H9 (cell line): ENCODE measurements around the gene SFMBT2. TPM values are rescaled to one million over a fixed set of nuclear protein-coding genes. Genes with fewer than 3 reads are reported as not detected.

ENCODE experiments used
- DNase-seq: peaks from one replicate; pipeline ENCODE4 v3.0.0-alpha.2; 2017
- H2AFZ ChIP-seq: one replicate; pipeline ENCODE4 v1.6.1; 2013; ENCODE audit warnings: mild to moderate bottlenecking, low read length, control low read depth, moderate library complexity
- H2AK5ac ChIP-seq: 2 replicates; pipeline ENCODE4 v1.6.1; 2013; ENCODE audit warnings: low read length, control low read depth, mixed read lengths; ENCODE audit not compliant: insufficient read length
- H2BK120ac ChIP-seq: one replicate; pipeline ENCODE4 v1.6.1; 2013; ENCODE audit warnings: low read depth, mild to moderate bottlenecking, low read length, control low read depth, inconsistent platforms; ENCODE audit not compliant: poor library complexity, severe bottlenecking
- H2BK12ac ChIP-seq: 2 replicates; pipeline ENCODE4 v1.6.1; 2013; ENCODE audit warnings: low read length, control low read depth, mixed read lengths, low read depth; ENCODE audit not compliant: insufficient read length
- H2BK15ac ChIP-seq: 2 replicates; pipeline ENCODE4 v1.6.1; 2013; ENCODE audit warnings: low read depth, low read length, control low read depth
- H2BK20ac ChIP-seq: one replicate; pipeline ENCODE4 v1.6.1; 2013; ENCODE audit warnings: low read depth, mild to moderate bottlenecking, low read length, control low read depth, inconsistent platforms; ENCODE audit not compliant: poor library complexity, severe bottlenecking
- H2BK5ac ChIP-seq: 2 replicates; pipeline ENCODE4 v1.6.1; 2013; ENCODE audit warnings: low read length, control low read depth, mixed read lengths; ENCODE audit not compliant: insufficient read length
- H3K14ac ChIP-seq: 2 replicates; pipeline ENCODE4 v1.6.1; 2013; ENCODE audit warnings: low read length, control low read depth; ENCODE audit not compliant: insufficient read depth
- H3K18ac ChIP-seq: 2 replicates; pipeline ENCODE4 v1.6.1; 2013; ENCODE audit warnings: low read depth, mild to moderate bottlenecking, mixed read lengths, low read length, control low read depth; ENCODE audit not compliant: insufficient read length
- H3K23ac ChIP-seq: 2 replicates; pipeline ENCODE4 v1.6.1; 2013; ENCODE audit warnings: low read length, control low read depth, mixed read lengths, low read depth; ENCODE audit not compliant: insufficient read length
- H3K23me2 ChIP-seq: 2 replicates; pipeline ENCODE4 v1.6.1; 2013; ENCODE audit warnings: low read depth, mild to moderate bottlenecking, mixed read lengths, low read length, control low read depth; ENCODE audit not compliant: insufficient read length, poor library complexity, severe bottlenecking
- H3K27ac ChIP-seq: 2 replicates; pipeline ENCODE4 v1.5.1; 2013; ENCODE audit warnings: low read length, control low read depth, mixed read lengths, low read depth; ENCODE audit not compliant: insufficient read length
- H3K27me3 ChIP-seq: 2 replicates; pipeline ENCODE4 v1.6.1; 2013; ENCODE audit warnings: low read length, control low read depth, inconsistent platforms; ENCODE audit not compliant: insufficient read depth
- H3K4ac ChIP-seq: 2 replicates; pipeline ENCODE4 v1.6.1; 2013; ENCODE audit warnings: low read depth, mild to moderate bottlenecking, control low read depth, inconsistent platforms, low read length, moderate library complexity
- H3K4me1 ChIP-seq: 2 replicates; pipeline ENCODE4 v1.6.1; 2013; ENCODE audit warnings: low read length, control low read depth, inconsistent platforms; ENCODE audit not compliant: insufficient read depth
- H3K4me2 ChIP-seq: 2 replicates; pipeline ENCODE4 v1.6.1; 2013; ENCODE audit warnings: low read length, control low read depth, mixed read lengths; ENCODE audit not compliant: insufficient read length, insufficient read depth
- H3K56ac ChIP-seq: 2 replicates; pipeline ENCODE4 v1.6.1; 2013; ENCODE audit warnings: low read depth, mild to moderate bottlenecking, mixed read lengths, low read length, control low read depth; ENCODE audit not compliant: insufficient read length
- H3K79me1 ChIP-seq: 2 replicates; pipeline ENCODE4 v1.6.1; 2013; ENCODE audit warnings: low read depth, mild to moderate bottlenecking, moderate library complexity, low read length, control low read depth, inconsistent platforms; ENCODE audit not compliant: insufficient read depth, poor library complexity, severe bottlenecking
- H3K79me2 ChIP-seq: 2 replicates; pipeline ENCODE4 v1.6.1; 2013; ENCODE audit warnings: low read length, control low read depth, inconsistent platforms; ENCODE audit not compliant: insufficient read depth
- H3K9ac ChIP-seq: 2 replicates; pipeline ENCODE4 v1.6.1; 2013; ENCODE audit warnings: low read length, control low read depth, mixed read lengths; ENCODE audit not compliant: insufficient read length; ENCODE audit errors: extremely low read depth
- H3K9me3 ChIP-seq: one replicate; pipeline ENCODE4 v1.6.1; 2013; ENCODE audit warnings: low read depth, low read length, inconsistent platforms; ENCODE audit not compliant: control insufficient read depth
- H3T11ph ChIP-seq: one replicate; pipeline ENCODE4 v1.6.1; 2013; ENCODE audit warnings: mild to moderate bottlenecking, low read length, control low read depth, inconsistent platforms
- H4K20me1 ChIP-seq: one replicate; pipeline ENCODE4 v1.6.1; 2013; ENCODE audit not compliant: control insufficient read depth, insufficient read length, insufficient read depth
- H4K5ac ChIP-seq: 2 replicates; pipeline ENCODE4 v1.6.1; 2013; ENCODE audit warnings: low read depth, mild to moderate bottlenecking, mixed read lengths, low read length, control low read depth; ENCODE audit not compliant: insufficient read length
- H4K8ac ChIP-seq: replicated peaks from 2 replicates; pipeline ENCODE4 v1.6.1; 2013; ENCODE audit warnings: low read length, control low read depth, mixed read lengths, low read depth; ENCODE audit not compliant: insufficient read length
- H4K91ac ChIP-seq: 2 replicates; pipeline ENCODE4 v1.6.1; 2013; ENCODE audit warnings: low read depth, mild to moderate bottlenecking, moderate library complexity, mixed read lengths, low read length, control low read depth; ENCODE audit not compliant: insufficient read length
- H3K27ac Mint-ChIP-seq, 3 experiments: 2 replicates in 2 of 3; 3 replicates in 1 of 3; pipeline ENCODE4 v1.8.0; 2020 to 2021; ENCODE audit warnings: mixed read lengths in 3 of 3, mild to moderate bottlenecking in 1 of 3, moderate library complexity in 1 of 3
- H3K27me3 Mint-ChIP-seq: 2 replicates; pipeline ENCODE4 v1.8.0; 2021; ENCODE audit warnings: low read depth, mild to moderate bottlenecking, moderate library complexity, mixed read lengths
- H3K36me3 Mint-ChIP-seq, 3 experiments: 2 replicates in 2 of 3; 3 replicates in 1 of 3; pipeline ENCODE4 v1.8.0; 2020 to 2021; ENCODE audit warnings: low read depth in 3 of 3, mixed read lengths in 3 of 3; ENCODE audit not compliant: insufficient read depth in 1 of 3
- H3K4me1 Mint-ChIP-seq, 2 experiments: 2 replicates each; pipeline ENCODE4 v1.8.0; 2020; ENCODE audit warnings: mixed read lengths in 2 of 2
- H3K4me3 Mint-ChIP-seq, 2 experiments: 2 replicates in 1 of 2; 3 replicates in 1 of 2; pipeline ENCODE4 v1.8.0; 2020 to 2021; ENCODE audit warnings: mild to moderate bottlenecking in 2 of 2, mixed read lengths in 2 of 2, moderate library complexity in 1 of 2
- H3K9me3 Mint-ChIP-seq, 2 experiments: 2 replicates in 1 of 2; 3 replicates in 1 of 2; pipeline ENCODE4 v1.8.0; 2020; ENCODE audit warnings: mild to moderate bottlenecking in 2 of 2, mixed read lengths in 2 of 2, moderate library complexity in 1 of 2
- CTCF ChIP-seq: fragments of 200-600 bp; sonication (generic); conservative IDR thresholded peaks from 3 replicates; pipeline ENCODE4 v1.8.0; 2021; ENCODE audit warnings: antibody characterized with exemption, mild to moderate bottlenecking
- WGBS: extraction: QIAGEN DNeasy Blood & Tissue Kit; methylation state at CpG from one replicate; pipeline ENCODE4 v1.1.7; 2013; ENCODE audit warnings: missing lambda C conversion rate, low lambda C conversion rate, mixed read lengths; ENCODE audit not compliant: insufficient read length; ENCODE audit errors: extremely low coverage; 5-methylcytosine and 5-hydroxymethylcytosine counted together
- total RNA-seq: library from RNA; stranded (reverse); gene quantifications from 2 replicates; pipeline ENCODE4 v1.2.1, GENCODE V29; 2021

SFMBT2 gene
- total RNA-seq, 1 experiment from 2014 or later, result 5.3 TPM

- no peak overlapping the region for H3K4ac ChIP-seq
- H4K91ac ChIP-seq, result no peak overlapping the region
- Mint-ChIP-seq H3K4me1 (no peaks in the 10 kb centered on the region), H3K9me3 (peaks cover 10 to 11% of the 10 kb centered on the region in 2 experiments; a peak in 4 of 5 replicates), H3K27me3 (peaks cover 4% of the 10 kb centered on the region; the same call in 1 of the 2 replicates), H3K4me3 (no peak overlapping the region), H3K36me3 (peaks cover 0 to 8% (median 6%) of the 10 kb centered on the region in 3 experiments; a peak in 2 of 7 replicates), H3K27ac (no peak overlapping the region)
- no peak for TF ChIP-seq CTCF
- H2BK120ac ChIP-seq, result no peak overlapping the region
- H3K9ac ChIP-seq, result no peak overlapping the region
- no peaks in the 10 kb centered on the region for H3K23me2 ChIP-seq
- no peaks in the 10 kb centered on the region for H3K79me1 ChIP-seq
- no peak overlapping the region for H3K23ac ChIP-seq
- H2BK5ac ChIP-seq, result no peak overlapping the region
- no peak overlapping the region for H3K14ac ChIP-seq
- H3K27me3 ChIP-seq, result no peaks in the 10 kb centered on the region
- H3K27ac ChIP-seq, result no peak overlapping the region
- H4K20me1 ChIP-seq, result no peaks in the 10 kb centered on the region
- no peak overlapping the region for H3K4me2 ChIP-seq
- no peak overlapping the region for H4K8ac ChIP-seq
- no peak overlapping the region for H4K5ac ChIP-seq
- no peak overlapping the region for H2BK12ac ChIP-seq
- H3K56ac ChIP-seq, result no peak overlapping the region
- no peak overlapping the region for H2BK15ac ChIP-seq
- no peaks in the 10 kb centered on the region for H3K9me3 ChIP-seq
- no peak overlapping the region for H3T11ph ChIP-seq
- no peaks in the 10 kb centered on the region for H3K79me2 ChIP-seq
- H2AK5ac ChIP-seq, result no peak overlapping the region
- no peak overlapping the region for H2AFZ ChIP-seq
- no peak overlapping the region for H2BK20ac ChIP-seq
- WGBS, result no CpG with 5 or more reads among the region's 11 CpGs
- DNase-seq, result no peak
- H3K4me1 ChIP-seq, result no peaks in the 10 kb centered on the region
- H3K18ac ChIP-seq, result no peak overlapping the region
These were observed 277.6 kb downstream of the SFMBT2 start for GRCh38 chr10:7133278-7133677.
